ENCODE results near the gene ATP9B.

GRCh38 chr18:79136742-79137141 is 67.5 kb downstream of the ATP9B start:
- TF ChIP-seq POLR2AphosphoS5 (IDR thresholded peaks at IDR 0.05; ENCODE audit: low read depth, low read length) (no peak), TAF1 (IDR thresholded peaks at IDR 0.05; ENCODE audit: low read depth, low read length) (no peak), POLR2A (IDR thresholded peaks at IDR 0.05; ENCODE audit: low read depth, low read length) (no peak), POU2F2 (IDR thresholded peaks at IDR 0.05; ENCODE audit: low read depth, low read length) (no peak), PAX5 (IDR thresholded peaks at IDR 0.05; ENCODE audit: insufficient read depth, low read length, severe bottlenecking) (no peak)

Data from GM12891 (cell line).